Effector CD4-positive, alpha-beta T cell (primary cell): ENCODE data around the gene ZNF546.
A peak's percentile ranks its signal among the peaks of the same experiment; 100 is the strongest.
"Not testable (repeated sequence)": the region's sequence is repeated elsewhere in the genome, so short reads cannot be mapped to it uniquely, and the experiment has no call there.

Experiments used
- DNase-seq: peaks from one replicate; pipeline ENCODE4 v3.0.0-alpha.2; 2020
- total RNA-seq: gene quantifications from one replicate; lab custom pipeline; 2026; lab: John Stamatoyannopoulos, UW

The ZNF546 gene
- total RNA-seq = 5.8 reads per million, percentile 22 among the genes with 10 or more reads in this experiment

- DNase-seq = peak; percentile 86
Observed at GRCh38 chr19:39996811-39997637, at the start of gene ZNF546. Gene ZNF546 (plus strand): TSS chr19:39997060. CDS start chr19:39998327, 1,267 bp downstream.

- no peak for DNase-seq
Observed at GRCh38 chr19:39949026-39949747, 47.7 kb upstream of the ZNF546 start.

GRCh38 chr19:39951065-39951650 lies 45.7 kb upstream of the ZNF546 start:
- no peak for DNase-seq

GRCh38 chr19:39951686-39952085 lies 45.2 kb upstream of the ZNF546 start:
- DNase-seq = no peak

- DNase-seq = no peak
Observed at GRCh38 chr19:39953915-39954314, 42.9 kb upstream of the ZNF546 start.

- not testable (repeated sequence) for DNase-seq
Observed at GRCh38 chr19:39957886-39958285, 39.0 kb upstream of the ZNF546 start.

- DNase-seq = not testable (repeated sequence)
Observed at GRCh38 chr19:39958942-39959341, 37.9 kb upstream of the ZNF546 start.

GRCh38 chr19:39959407-39959806 lies 37.5 kb upstream of the ZNF546 start:
- DNase-seq = not testable (repeated sequence)

- DNase-seq = no peak
Observed at GRCh38 chr19:39963898-39964297, 33.0 kb upstream of the ZNF546 start.

GRCh38 chr19:39966617-39967016 lies 30.2 kb upstream of the ZNF546 start:
- no peak for DNase-seq

- no peak for DNase-seq
Observed at GRCh38 chr19:39967561-39967960, 29.3 kb upstream of the ZNF546 start.

GRCh38 chr19:39968789-39969188 lies 28.1 kb upstream of the ZNF546 start:
- no peak for DNase-seq

GRCh38 chr19:39969266-39969665 lies 27.6 kb upstream of the ZNF546 start:
- no peak for DNase-seq

- DNase-seq = no peak
Observed at GRCh38 chr19:39969681-39970424, 27.0 kb upstream of the ZNF546 start.

- DNase-seq = no peak
Observed at GRCh38 chr19:39970425-39970674, 26.5 kb upstream of the ZNF546 start.

GRCh38 chr19:39970675-39971379 lies 26.0 kb upstream of the ZNF546 start, which contains the start of gene PSMC4:
Gene PSMC4 (plus strand): TSS chr19:39971165. CDS start chr19:39971203, 38 bp downstream.
- DNase-seq = peak; percentile 96

GRCh38 chr19:39971380-39972035 lies 25.4 kb upstream of the ZNF546 start:
- no peak for DNase-seq

- no peak for DNase-seq
Observed at GRCh38 chr19:39974377-39975155, 22.3 kb upstream of the ZNF546 start.

- no peak for DNase-seq
Observed at GRCh38 chr19:39982883-39983282, 14.0 kb upstream of the ZNF546 start.

GRCh38 chr19:39983695-39984300 lies 13.1 kb upstream of the ZNF546 start:
- no peak for DNase-seq
